CD4-positive, alpha-beta T cell treated with Interleukin-15 for 1 hour (primary cell): Measurements from ENCODE around the gene AGTRAP.

Experiments
- DNase-seq: peaks from one replicate; pipeline ENCODE4 v3.0.0-alpha.2; 2020

Gene AGTRAP

DNA sequence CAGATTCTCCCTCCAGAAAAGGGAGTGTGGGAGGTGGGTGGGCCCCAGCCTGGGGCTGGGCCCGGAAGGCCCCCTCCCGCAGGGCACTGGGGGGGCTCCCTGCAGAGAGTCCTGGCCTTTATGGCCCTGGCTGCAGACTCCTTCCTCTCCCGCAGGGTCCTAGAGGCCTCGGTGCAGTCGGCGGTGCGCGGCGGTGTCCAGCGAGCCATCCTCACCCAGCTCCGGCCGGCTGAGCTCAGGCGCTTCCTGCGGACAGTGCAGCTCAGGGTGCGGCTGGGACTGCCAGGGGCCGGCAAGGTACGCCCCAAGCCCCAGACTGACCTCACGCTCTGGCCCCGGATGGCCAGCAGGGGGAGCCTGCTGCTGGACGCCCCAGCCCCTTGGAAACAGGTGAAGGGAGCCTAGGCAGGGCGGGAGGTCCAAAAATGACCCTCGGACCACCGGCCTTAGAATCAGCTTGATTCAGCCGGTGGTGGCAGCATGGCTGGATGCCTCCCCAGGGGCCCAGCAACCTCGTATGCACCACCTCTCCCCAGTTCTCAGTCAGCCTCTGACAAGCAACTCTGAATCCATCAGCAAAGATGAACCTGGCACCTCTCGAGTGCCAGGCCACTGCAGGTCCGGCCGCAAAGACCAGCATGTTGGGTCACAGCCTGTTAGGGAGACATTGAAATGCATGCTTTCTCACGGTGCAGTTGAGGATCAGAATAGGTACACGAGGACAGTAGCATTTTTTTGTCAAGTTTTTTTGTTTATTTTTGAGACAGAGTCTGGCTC is 49.2 kb downstream of the AGTRAP start:
- DNase-seq: peak; percentile 49

DNA sequence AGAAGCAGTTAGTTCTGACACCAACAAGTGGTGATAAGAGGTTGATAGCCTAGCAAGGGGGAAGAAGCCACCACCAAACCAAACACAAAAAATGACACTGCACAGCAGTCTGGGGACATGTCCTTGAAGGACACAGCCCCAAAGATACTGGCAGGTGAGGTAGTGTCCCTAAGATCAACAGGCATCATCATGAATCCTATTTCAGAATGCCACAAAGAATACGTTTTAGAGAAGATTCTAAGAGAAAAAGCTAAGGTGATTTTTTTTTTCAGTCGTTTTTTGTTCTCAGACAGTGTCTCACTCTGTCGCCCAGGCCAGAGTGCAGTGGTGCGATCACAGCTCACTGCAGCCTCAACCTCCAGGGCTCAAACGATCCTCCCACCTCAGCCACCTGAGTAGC is 50.2 kb downstream of the AGTRAP start:
- no peak for DNase-seq

DNA sequence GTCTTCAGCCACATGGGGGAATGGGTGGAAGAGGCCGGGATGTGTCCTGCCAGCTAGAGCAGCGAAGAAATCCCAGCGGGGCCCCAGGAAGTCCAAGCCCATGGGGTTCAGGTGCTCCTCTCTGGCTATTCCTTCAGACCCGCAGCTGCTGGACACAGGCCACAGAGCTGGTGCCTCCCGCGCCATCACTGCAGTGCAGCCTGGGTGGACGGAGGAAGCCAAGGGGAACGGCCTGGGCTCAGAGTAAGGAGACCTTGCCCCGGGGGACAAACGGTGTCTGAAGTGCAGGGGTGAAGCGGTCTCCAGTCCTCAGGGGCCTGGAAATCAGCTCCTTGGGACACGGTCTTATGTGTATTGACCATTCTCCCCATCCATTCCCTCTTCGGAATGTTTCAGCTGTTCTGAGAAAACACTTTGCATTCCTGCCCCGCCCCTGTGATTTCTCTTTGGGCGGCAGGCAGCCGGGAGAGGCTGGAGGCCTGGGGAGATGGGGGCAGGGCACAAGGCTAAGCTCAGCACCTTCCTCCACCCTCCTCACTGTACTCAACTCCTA is 51.4 kb downstream of the AGTRAP start:
- no peak for DNase-seq

DNA sequence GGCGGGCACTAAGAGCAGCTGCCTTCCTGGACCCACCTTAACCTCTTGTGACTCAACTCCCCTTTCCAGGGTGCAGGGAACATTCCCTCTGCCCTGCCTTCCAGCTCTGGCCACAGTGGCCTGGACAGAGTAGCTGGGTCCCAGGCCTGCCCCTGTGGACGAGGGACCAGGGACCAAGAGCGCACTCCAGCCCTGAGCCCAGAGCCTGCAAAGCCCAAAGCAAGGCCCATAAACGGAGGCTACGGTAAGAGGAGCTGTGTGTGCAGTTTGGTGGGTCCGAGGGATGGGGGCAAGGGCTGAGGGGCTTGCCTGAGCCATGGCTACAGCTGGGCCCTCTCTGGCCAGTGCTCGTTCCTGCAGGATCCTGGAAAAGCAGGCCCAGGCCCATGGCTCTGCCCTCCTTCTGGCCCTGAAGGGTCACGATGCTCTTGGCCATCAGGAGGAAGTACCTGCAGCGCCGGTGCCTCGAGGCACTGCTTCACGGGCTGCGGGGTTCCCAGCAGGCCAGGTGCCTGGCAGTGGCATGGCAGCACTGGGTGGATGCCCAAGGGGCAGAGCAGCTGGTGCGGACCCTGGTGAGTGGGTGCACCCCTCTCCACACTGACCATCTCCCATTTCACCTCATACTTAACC is 52.0 kb downstream of the AGTRAP start:
- no peak for DNase-seq

DNA sequence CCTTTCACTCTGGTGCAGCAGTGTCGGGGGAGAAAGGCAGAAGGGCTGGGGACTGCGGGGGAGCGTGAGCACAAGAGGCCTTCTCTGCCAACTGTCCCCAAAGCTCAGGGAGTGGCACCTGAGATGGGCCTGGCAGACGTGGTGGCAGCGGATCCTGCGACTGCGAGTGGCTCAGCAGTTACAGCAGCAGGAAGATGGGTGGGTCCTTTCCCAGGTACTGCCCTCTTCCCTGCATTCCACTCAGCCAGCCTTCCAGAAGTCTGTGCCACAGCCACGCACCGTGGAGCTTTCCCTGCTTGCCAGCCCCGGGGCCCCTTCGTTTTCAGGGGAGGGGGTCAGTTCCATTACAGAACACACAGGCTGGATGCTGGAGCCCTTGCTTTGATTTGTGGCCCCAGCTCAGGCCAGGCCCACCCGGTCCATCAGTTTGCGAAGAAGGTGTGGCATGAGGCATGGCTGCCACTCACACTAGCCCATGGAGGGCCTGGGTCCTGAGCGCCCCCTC is 52.7 kb downstream of the AGTRAP start:
- no peak for DNase-seq

DNA sequence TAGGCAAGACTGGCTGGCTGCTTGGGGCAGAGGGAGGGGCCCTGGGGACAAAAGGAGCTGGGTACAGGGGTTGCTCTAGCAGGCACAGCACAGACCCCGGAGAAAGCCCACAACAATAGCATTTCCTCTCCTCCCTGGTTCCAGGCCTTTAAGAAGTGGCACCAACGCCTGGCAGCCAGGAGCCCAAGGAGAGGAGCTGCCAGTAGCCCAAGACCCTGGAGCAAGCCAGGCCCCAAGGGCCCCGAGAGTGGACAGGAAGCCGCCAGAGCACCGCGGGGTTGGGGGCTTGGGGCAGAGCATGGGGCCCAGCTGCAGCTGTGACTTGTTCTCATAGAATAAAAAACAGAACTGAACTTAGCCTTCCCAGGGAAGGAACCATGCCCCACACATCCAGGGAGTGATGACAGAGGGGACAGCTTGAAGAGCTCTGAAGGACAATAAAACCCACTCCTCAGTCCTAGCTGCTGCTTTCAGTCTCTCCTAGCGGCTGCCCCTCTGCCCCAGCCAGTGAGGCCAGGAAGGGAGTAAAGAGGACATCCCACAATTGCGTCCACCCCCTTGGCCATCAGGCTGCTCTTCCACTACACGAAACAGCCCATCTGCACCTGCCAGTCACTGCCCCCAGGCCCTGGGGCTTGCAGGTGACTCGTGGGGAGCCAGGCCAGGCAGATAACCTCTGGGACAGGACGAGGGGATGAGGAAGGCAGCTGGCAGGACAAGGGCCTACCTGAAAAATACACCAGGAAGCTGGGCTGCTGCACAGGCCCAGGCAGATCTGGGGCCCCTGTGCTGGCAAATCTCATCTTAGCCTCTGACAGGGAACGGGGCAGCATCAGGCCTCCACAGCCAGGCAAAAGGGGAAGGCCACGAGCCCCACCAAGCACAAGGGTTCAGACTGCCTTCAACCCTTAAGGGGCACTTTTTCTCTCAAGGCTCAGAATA is 53.5 kb downstream of the AGTRAP start:
- no peak for DNase-seq

DNA sequence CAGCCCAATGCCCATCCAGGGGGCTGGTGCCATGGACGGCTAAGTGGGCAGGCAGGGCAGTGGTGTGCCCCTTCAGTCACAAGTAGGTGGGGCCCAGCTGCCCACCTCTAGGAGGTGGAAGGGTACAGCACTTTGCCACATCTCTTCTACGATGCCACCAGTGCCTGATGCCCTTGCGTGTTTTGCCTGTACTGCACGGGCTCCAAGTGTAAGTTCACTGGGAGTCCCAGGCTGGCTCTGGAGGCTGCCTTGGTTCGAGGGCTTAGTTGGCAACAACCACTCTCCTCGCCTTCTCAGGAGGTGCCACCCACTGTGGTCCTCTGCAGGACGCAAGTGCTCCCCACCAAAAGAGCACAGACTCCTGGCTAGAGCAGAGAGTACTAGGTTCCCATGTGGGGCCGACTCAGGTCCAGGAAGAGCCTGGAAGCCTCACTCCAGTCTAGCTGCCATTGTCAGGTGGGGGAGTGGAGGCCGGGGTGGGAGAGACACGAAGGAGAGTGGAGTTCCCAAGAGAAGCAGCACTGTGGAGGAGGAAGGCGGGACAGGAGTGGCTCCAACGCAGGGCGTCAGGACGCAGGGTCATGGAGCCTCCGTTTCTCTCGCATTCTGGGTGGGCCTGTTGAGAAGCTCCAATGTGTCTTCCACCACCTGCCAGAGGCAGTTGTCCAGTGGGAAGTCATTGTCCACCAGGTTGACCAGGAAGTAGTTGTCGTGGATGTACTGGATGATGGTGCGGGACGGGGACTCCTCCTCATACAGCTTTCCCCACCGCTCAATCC is 54.4 kb downstream of the AGTRAP start:
- DNase-seq: no peak

DNA sequence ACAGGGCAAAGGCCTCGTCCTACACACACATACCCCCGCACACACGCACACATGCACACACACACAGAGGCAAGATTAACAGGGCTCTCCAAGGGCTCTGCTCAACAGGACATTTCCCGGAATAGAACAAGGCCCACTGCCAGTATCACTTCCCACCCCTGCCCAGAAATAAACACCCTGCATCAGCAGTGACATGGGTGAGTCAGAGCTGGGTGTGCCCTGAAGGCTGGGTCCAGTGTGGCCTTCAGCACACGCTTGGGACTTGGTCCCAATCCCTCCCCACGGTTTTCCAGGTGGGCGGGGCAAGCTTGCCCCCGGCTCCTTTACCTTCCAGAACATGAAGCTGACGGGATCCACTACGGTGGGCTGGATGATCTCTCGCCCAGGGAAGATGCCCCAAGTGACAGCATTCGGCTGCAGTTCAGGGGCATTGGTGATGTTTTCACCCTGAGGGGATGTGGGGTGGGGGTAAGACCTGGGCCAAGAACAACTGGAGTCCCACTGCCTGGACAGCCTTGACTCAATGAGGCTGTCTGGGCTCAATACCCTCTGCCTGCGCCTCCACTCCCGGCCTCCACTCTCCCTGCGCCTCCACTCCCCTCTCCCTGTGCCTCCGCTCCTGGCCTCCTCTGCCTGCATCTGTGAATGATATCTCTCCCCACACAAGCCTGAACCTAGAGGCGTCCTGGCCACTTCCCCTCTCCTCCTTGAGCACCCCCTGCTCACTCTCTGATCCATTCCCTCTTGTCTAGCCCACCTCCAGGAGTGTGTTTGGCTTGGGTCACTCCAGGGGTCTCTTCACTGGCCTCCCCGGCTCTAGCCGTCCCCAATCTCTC is 55.2 kb downstream of the AGTRAP start:
- DNase-seq: peak; percentile 78

DNA sequence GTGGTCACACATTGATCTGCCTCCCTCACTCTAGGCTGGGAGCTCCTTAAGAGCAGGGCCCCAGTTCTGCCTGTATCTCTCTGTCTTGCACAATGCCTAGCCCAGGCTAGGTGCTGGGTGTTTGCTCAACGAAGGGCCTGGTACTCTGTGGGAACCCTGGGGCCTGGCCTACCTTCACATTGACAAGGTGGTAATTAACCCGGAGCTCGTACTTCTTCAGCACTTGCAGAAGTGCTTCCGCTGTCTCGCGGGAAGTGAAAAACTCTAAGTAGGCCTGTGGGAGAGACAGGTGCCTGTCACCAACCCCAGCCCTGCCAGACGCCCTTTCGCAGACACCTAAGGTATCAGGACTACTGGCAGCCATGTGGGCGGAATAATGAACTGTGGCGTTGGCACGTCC is 56.2 kb downstream of the AGTRAP start:
- DNase-seq: no peak

DNA sequence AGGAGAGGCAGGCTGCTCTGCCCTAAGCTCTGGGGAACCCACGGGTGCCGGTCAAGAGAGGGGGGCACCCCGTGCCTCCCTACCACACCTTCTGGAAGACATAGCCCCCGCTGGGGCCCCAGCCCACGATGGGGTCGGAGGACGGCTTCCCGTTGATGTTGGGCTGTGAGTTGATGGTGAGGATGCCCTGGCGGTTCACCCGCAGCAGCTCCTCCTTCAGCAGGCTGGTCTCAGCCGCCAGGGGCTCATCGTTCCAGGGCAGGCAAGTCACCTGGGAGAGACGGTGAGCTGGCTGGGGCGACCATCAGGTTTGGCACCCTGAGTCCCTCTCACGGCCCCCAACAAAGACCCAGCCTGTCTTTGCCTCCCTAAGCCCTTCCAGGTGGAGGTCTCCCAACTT is 57.9 kb downstream of the AGTRAP start:
- DNase-seq: no peak

DNA sequence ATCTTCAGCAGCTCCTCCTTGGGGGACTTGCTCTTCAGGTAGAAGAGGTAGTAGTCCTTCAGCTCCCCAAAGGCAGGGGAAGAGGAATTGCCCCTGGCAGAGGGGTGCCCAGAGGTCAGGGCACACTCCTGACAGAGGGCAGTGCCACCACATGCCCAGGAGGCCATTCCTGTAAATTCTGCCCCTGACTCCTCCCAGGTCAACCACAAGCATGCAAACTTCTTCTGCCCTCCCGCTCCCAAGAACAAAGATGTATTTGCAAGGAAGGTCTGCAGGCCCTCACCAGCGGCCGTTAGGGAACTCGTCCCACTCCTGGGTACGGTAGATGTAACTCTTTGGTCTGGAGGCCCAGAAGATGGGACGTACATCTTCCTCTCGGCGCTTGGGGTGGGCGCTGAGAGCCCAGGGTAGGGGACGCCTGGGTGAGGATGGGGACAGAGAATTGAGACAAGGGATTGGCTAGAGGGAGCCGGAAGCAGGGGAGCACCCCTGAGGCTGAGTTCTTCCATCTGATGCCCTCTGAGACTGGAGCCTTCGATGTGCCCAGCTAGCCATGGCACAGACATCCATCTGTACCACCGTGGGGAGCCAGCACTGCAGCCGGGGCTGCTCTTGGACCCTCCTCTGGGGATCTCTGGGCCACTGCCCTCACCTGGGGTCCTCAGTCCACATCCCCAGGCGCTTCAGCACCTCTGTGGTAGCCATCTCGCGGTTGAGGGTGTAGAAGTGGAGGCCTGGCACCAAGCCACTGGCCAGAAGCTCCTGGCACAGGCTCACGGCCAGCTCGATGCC is 58.7 kb downstream of the AGTRAP start:
- no peak for DNase-seq

DNA sequence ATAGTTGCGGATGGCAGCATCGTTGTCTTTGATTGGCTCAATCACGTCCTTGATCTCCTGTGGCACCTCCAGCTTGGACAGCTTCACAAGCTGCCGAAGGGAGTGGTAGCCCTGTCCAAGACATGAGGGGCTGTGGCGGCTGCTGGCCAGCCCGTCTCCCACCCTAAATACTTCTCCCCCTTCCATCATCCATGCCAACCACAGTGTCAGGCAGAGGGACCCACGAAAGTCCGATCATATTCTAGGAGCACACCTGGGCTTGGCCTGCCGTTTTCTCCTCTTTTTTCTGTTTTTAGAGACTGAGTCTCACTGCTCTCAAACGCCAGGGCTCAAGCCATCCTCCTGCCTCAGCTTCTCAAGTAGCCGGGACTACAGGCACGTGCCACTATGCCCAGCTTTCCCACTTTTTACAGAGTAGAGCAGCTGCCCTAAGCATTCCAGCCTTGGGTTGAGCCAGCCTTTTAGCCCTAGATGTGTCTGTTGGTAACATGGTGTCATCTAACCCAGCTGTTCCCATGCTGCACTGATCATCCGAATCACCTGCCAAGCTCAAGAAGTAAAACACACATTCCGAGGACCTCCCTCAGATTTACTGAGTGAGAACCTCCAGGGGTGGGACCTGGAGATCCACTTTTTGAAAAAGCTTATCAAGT is 59.4 kb downstream of the AGTRAP start:
- DNase-seq: no peak

DNA sequence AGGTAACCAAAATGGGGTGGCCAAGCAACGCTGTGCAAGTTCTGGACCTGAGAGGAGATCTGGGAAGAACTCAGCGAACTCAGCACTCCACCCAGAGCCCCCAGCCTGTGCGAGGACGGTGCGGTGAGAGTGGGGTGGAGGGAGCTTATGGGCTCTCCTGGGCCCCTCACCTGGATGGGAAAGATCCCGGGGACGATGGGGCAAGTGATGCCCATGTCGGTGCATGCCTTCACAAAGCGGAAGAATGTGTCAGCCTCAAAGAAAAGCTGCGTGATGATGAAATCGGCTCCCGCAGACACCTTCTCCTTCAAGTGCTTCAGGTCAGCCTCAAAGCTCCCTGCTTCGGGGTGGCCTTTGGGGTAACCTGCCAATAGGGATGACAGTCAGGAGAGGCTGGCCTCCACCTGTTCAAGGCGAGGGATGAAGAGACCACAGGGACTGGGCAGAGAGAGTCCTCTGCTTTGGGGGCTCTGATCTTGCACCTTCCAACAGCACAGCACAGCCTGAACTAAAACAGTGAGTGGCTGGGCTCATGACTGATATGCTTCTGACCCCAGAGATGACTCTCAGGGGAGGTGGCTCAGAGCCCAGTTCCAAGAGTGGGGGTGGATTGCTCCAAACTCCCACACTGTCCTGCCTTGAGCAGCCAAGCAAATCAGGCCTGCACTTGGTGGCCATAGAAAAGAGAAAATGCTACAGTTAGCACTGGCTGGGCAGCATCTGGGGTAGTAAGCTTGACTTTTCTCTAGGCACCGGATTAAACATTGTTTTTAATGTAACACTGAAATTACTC is 60.3 kb downstream of the AGTRAP start:
- DNase-seq: no peak

DNA sequence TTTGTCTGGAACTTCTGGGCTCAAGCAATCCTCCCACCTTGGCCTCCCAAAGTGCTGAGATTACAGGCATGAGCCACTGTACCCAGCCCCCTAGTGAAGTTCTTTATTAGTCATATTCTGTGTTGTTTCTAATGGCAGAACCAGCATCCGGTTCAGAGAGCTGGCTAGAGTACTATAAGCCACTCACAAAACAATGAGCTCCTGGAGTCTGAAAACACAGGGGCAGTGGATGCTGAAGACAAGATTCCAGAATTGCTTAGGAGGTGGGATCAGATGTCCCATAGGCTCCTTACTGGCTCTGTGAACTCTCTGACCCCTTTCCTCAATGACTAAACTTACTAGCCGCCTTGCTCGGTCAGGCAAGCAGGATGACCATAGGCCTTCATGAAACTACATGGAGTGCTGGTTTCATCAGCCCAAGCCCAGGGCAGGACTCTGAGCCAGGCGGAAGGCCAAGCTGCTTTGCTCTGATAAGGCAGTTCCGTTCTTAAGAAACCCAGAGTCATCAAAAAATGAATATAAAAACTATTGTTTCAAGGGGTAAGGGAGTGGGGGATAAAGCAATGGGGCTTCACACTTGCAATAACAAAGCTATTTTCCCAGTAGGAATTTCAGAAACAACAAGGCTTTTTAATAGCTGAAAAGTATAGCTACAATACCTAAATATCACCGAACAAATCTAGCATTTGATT is 61.7 kb downstream of the AGTRAP start:
- no peak for DNase-seq

DNA sequence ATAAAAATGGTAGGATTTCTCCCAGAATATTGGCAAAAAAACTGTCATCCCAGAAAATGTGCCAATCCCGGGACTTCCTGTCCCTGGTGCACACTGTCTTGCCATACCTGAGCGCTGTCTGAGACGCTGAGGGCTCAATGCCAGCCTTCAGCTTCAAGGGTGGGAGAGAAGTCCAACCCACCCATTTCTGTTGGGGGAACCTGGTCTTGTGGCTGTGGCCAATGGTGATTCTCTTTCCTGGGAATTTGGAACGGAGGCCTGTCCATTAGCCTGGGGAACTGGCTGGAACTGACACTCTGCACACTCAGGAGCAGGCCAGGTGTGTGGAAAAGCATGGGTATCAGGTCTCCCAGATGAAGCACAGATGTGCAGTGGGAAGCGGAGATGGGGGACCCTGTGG is 63.2 kb downstream of the AGTRAP start:
- no peak for DNase-seq

DNA sequence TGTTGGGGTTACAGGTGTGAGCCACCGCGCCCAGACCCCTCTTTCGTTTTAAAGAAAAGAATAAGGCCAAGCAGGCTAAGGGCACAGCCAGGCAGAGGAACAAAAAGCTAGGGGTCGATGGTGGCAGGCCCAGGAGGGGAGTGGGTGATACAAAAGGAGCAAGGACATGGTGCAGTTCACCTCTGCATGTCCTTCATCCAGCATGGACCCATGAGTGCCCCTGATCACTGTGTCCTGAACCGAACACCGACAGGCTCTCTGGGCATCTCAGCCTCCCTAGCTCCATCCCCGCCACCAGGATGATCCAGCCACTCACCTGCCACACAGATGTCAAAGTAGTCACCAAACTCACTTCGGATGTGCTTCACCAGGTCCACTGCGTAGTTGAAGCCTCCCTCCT is 64.0 kb downstream of the AGTRAP start:
- no peak for DNase-seq

DNA sequence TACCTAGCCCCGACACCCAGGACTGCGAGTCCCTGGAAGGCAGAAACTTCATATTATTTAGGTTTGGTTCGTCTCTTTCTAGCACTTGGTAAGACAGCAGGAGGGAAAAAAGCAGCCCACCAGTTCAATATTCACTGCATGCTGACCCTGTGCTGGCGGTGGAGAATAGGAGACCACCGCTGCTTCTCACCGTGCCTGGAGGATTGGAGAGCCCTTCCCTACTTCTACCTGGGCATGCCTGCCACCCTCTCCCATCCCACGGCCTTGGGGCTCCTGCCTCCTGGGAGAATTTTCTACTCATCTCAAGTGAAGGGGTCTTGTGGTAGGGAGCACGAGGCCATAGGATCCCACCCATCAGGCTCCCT is 64.4 kb downstream of the AGTRAP start:
- DNase-seq: no peak
